HEK293 (cell line): ENCODE results near the gene BCL7A.

ENCODE experiments used
- KLF10 ChIP-seq: fragments of 450-650 bp; IDR thresholded peaks from 2 replicates; pipeline ENCODE4 v1.5.1; 2018; ENCODE audit warnings: missing biosample characterization, mild to moderate bottlenecking, missing genetic modification characterization
- ZNF350 ChIP-seq: fragments of 450-650 bp; formaldehyde crosslinking; IDR thresholded peaks from 2 replicates; pipeline ENCODE4 v1.5.0; 2017; ENCODE audit warnings: missing biosample characterization, mild to moderate bottlenecking, missing genetic modification characterization

- TF ChIP-seq ZNF350 (tag by site-specific recombination) (no peak), KLF10 (no peak)
Observed at GRCh38 chr12:122107261-122107660, 85.6 kb downstream of the BCL7A start.
